Measurements from ENCODE around the gene HMCES.

The HMCES gene

DNA sequence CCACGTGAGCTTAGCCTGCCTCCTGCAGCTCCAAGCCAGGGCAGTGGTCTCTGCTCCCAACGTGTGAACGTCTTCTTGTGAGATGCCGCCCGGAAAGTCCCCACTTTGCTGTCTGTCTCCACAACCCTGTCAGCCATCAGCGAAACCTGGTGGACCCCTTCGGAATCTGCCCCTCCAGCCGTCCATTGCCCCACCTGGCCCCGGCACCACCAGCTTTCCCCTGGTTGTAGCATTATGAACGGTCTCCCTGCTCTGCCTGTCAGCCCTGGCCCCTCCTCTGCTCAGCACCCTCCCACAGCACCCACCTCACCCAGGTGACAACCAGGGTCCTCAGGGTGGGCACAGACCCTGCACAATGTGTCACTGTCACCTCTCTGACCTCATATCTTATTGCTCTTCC is 71.1 kb downstream of the HMCES start:
- no peak for DNase-seq

GRCh38 chr3:129352045-129352444 is 73.4 kb downstream of the HMCES start:
- DNase-seq, result no peak

DNA sequence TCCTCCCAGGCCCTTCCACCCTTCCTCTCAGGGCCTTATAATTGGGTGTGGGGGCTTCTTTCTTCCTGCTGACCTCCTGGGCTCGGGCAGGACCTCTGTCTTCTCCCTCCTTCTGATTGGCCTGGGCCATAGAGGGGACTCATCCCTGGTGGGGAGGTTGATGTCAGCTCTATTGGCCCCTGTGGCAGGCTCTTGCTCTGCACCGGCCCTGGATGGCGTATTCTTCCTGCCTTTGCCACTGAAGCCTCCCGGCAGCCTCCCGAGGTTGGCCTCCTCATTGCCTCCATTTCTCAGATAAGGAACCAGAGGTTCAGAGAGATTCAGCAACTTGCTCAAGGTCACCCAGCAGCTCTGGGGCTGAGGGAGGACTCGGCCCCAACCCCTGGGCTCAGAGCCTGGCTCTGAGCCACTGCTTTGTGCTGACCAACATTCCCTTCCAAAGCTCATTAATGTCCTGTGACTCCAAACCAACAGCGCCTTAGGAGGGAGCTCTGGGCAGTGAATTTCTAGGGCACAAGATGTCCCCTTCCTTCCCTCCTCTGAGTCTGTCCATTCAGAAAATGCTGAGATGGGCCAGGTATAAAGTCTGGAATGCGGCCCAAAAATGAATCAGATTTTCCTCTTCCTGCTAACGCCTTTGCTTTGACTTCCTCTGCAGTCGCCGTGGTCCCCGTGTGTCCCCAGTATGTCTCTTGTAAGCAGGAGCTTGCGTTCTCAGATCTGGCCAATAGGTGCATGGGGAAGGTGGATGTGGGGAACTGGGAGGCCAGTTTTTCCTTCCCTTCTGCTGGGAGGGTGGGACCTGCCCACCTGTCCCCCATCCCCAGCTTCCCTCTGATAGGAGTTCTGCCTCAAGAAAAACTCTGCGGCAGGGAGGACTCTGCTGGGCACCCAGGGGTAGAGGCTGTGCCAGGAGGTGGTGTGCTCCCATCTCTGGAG is 74.2 kb downstream of the HMCES start:
- DNase-seq, result no peak

GRCh38 chr3:129353589-129353941 is 74.9 kb downstream of the HMCES start:
- no peak for DNase-seq
